ENCODE data around the gene PRKCE. TPM values are rescaled to one million over a fixed set of nuclear protein-coding genes. Genes with fewer than 3 reads are reported as not detected.

The PRKCE gene
- total RNA-seq, 1 experiment from 2014 or later: 1.3 TPM

DNA sequence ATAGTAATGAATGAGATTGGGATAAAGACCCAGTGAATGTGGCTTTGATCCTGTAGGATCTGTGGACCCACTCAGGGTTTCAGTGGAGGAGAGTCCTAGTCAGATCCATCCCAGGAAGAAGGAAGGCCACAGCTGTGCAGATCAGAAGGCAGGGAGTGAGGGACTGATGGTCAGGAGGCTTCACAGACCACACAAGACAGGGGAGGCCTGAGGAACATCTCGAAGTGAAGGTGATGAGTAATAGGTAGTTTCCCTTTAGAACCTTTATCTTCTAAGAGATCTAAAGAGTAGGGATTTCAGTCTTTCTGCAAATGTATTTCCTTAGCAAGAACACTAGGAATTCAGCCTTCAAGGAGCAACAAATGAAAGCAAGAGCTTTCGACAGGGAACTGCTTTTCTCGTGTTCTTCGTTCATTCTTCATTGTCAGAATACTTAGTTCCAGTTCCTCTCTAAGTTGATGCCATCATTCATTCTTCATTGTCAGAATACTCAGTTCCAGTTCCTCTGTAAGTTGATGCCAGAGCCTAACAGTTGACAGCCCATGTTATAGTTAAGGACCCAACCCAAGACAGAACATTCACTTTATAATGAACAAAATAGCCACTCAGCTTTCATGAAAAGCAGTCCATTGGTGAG, 495.5 kb downstream of the PRKCE start:
- Histone ChIP-seq H3K27me3 (ENCODE audit: insufficient read depth, low read length) (no peaks in the 10 kb centered on the region), H2BK12ac (ENCODE audit: insufficient read length, low read depth, low read length) (no peak overlapping the region), H4K8ac (replicated peaks; ENCODE audit: insufficient read length, low read depth, low read length) (no peak overlapping the region), H3K23ac (ENCODE audit: insufficient read length, low read depth, low read length) (no peak overlapping the region), H3K79me1 (ENCODE audit: insufficient read depth, low read depth, low read length, poor library complexity, severe bottlenecking) (no peaks in the 10 kb centered on the region), H3K4me1 (ENCODE audit: insufficient read depth, low read length) (peaks cover 6% of the 10 kb centered on the region), H3K27ac (ENCODE audit: insufficient read length, low read depth, low read length) (no peak overlapping the region), H3K14ac (ENCODE audit: insufficient read depth, low read length) (no peak overlapping the region), H2BK5ac (ENCODE audit: insufficient read length, low read length) (no peak overlapping the region), H4K91ac (ENCODE audit: insufficient read length, low read depth, low read length) (no peak overlapping the region), H3K18ac (ENCODE audit: insufficient read length, low read depth, low read length) (no peak overlapping the region), H3K4me2 (ENCODE audit: insufficient read depth, insufficient read length, low read length) (no peak overlapping the region), H2BK20ac (ENCODE audit: low read depth, low read length, poor library complexity, severe bottlenecking) (no peak overlapping the region), H2AFZ (ENCODE audit: low read length) (no peak overlapping the region), H4K20me1 (ENCODE audit: control insufficient read depth, insufficient read depth, insufficient read length) (no peaks in the 10 kb centered on the region), H2BK15ac (ENCODE audit: low read depth, low read length) (no peak overlapping the region), H3K9ac (ENCODE audit: extremely low read depth, insufficient read length, low read length) (no peak overlapping the region), H3K4ac (ENCODE audit: low read depth, low read length) (no peak overlapping the region), H3K79me2 (ENCODE audit: insufficient read depth, low read length) (no peaks in the 10 kb centered on the region), H2BK120ac (ENCODE audit: low read depth, low read length, poor library complexity, severe bottlenecking) (no peak overlapping the region), H3T11ph (ENCODE audit: low read length) (no peak overlapping the region), H4K5ac (ENCODE audit: insufficient read length, low read depth, low read length) (no peak overlapping the region), H3K23me2 (ENCODE audit: insufficient read length, low read depth, low read length, poor library complexity, severe bottlenecking) (no peaks in the 10 kb centered on the region), H2AK5ac (ENCODE audit: insufficient read length, low read length) (no peak overlapping the region), H3K56ac (ENCODE audit: insufficient read length, low read depth, low read length) (no peak overlapping the region), H3K9me3 (ENCODE audit: control insufficient read depth, low read depth, low read length) (no peaks in the 10 kb centered on the region)
- no CpG with 5 or more reads among the region's 4 CpGs for WGBS (ENCODE audit: extremely low coverage, insufficient read length, low lambda C conversion rate)
- no peak overlapping the region for H3K4me3 Mint-ChIP-seq
- H3K27me3 Mint-ChIP-seq (ENCODE audit: low read depth): peaks cover 3% of the 10 kb centered on the region
- no peak overlapping the region for H3K27ac Mint-ChIP-seq
- H3K9me3 Mint-ChIP-seq: no peaks in the 10 kb centered on the region
- no peak for DNase-seq
- TF ChIP-seq, protein P1, sequence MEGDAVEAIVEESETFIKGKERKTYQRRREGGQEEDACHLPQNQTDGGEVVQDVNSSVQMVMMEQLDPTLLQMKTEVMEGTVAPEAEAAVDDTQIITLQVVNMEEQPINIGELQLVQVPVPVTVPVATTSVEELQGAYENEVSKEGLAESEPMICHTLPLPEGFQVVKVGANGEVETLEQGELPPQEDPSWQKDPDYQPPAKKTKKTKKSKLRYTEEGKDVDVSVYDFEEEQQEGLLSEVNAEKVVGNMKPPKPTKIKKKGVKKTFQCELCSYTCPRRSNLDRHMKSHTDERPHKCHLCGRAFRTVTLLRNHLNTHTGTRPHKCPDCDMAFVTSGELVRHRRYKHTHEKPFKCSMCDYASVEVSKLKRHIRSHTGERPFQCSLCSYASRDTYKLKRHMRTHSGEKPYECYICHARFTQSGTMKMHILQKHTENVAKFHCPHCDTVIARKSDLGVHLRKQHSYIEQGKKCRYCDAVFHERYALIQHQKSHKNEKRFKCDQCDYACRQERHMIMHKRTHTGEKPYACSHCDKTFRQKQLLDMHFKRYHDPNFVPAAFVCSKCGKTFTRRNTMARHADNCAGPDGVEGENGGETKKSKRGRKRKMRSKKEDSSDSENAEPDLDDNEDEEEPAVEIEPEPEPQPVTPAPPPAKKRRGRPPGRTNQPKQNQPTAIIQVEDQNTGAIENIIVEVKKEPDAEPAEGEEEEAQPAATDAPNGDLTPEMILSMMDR (conservative IDR thresholded peaks at IDR 0.05): no peak
- no peaks in the 10 kb centered on the region for H3K36me3 Mint-ChIP-seq (ENCODE audit: insufficient read depth in 1 of 3, low read depth in 3 of 3)
- H3K4me1 Mint-ChIP-seq: peaks cover 11 to 18% of the 10 kb centered on the region in 2 experiments
